Measurements from ENCODE around the gene ACTN4. TPM values are rescaled to one million over a fixed set of nuclear protein-coding genes. Genes with fewer than 3 reads are reported as not detected.
"Not testable (repeated sequence)": the region's sequence is repeated elsewhere in the genome, so short reads cannot be mapped to it uniquely, and the experiment has no call there.

ACTN4 gene
- total RNA-seq, 1 donor from 2014 or later: 744 TPM

DNA sequence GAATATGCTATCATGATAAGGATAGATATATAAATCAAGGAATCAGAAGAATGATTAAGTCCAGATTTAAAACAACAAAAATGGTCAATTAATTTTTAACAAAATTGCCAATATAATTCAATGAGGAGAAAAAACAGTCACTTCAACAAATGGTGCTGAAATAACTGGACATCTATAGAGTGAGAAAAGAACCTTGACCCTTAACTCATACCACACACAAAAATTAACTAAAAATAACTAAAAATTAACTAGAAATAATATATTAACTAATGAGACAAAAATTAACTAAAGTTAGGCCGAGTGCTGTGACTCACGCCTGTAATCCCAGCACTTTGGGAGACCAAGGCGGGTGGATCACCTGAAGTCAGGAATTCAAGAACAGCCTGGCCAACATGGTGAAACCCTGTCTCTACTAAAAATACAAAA, 116.4 kb downstream of the ACTN4 start:
- no peak for DNase-seq (ENCODE audit: low spot score)
- H3K4me3 Mint-ChIP-seq (ENCODE audit: unreplicated experiment): no peak overlapping the region
- H3K27me3 Mint-ChIP-seq (ENCODE audit: unreplicated experiment): no peaks in the 10 kb centered on the region
- H3K27ac Mint-ChIP-seq (ENCODE audit: unreplicated experiment): no peak overlapping the region
- TF ChIP-seq, protein P1, sequence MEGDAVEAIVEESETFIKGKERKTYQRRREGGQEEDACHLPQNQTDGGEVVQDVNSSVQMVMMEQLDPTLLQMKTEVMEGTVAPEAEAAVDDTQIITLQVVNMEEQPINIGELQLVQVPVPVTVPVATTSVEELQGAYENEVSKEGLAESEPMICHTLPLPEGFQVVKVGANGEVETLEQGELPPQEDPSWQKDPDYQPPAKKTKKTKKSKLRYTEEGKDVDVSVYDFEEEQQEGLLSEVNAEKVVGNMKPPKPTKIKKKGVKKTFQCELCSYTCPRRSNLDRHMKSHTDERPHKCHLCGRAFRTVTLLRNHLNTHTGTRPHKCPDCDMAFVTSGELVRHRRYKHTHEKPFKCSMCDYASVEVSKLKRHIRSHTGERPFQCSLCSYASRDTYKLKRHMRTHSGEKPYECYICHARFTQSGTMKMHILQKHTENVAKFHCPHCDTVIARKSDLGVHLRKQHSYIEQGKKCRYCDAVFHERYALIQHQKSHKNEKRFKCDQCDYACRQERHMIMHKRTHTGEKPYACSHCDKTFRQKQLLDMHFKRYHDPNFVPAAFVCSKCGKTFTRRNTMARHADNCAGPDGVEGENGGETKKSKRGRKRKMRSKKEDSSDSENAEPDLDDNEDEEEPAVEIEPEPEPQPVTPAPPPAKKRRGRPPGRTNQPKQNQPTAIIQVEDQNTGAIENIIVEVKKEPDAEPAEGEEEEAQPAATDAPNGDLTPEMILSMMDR (IDR thresholded peaks at IDR 0.05; ENCODE audit: unreplicated experiment): no peak
- H3K4me1 Mint-ChIP-seq (ENCODE audit: unreplicated experiment): no peaks in the 10 kb centered on the region
- no peaks in the 10 kb centered on the region for H3K9me3 Mint-ChIP-seq (ENCODE audit: unreplicated experiment)
- H3K36me3 Mint-ChIP-seq (ENCODE audit: low read depth, unreplicated experiment): no peaks in the 10 kb centered on the region

DNA sequence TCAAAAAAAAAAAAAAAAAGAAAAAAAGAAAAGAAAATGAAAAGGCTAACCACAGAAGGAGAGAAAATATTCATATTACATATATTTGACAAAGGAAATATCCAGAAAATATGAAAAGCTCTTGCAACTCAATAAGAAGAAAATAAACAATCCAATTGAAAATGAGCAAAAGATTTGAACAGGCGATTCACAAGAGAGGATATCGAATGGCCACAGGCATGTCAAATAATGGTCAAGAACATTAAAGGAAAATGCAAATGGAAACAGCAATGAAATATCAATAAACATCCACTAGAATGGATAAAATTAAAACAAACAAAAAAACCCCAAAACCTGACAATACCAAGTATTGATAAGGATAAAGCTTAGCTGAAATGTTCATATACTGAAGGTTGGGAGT, 117.8 kb downstream of the ACTN4 start:
- DNase-seq (ENCODE audit: low spot score): no peak
- Mint-ChIP-seq H3K9me3 (ENCODE audit: unreplicated experiment) (no peaks in the 10 kb centered on the region), H3K4me1 (ENCODE audit: unreplicated experiment) (peaks cover 3% of the 10 kb centered on the region), H3K36me3 (ENCODE audit: low read depth, unreplicated experiment) (peaks cover 4% of the 10 kb centered on the region), H3K27me3 (ENCODE audit: unreplicated experiment) (no peaks in the 10 kb centered on the region), H3K27ac (ENCODE audit: unreplicated experiment) (no peak overlapping the region), H3K4me3 (ENCODE audit: unreplicated experiment) (no peak overlapping the region)
- TF ChIP-seq, protein P1 (IDR thresholded peaks at IDR 0.05; ENCODE audit: unreplicated experiment): no peak

DNA sequence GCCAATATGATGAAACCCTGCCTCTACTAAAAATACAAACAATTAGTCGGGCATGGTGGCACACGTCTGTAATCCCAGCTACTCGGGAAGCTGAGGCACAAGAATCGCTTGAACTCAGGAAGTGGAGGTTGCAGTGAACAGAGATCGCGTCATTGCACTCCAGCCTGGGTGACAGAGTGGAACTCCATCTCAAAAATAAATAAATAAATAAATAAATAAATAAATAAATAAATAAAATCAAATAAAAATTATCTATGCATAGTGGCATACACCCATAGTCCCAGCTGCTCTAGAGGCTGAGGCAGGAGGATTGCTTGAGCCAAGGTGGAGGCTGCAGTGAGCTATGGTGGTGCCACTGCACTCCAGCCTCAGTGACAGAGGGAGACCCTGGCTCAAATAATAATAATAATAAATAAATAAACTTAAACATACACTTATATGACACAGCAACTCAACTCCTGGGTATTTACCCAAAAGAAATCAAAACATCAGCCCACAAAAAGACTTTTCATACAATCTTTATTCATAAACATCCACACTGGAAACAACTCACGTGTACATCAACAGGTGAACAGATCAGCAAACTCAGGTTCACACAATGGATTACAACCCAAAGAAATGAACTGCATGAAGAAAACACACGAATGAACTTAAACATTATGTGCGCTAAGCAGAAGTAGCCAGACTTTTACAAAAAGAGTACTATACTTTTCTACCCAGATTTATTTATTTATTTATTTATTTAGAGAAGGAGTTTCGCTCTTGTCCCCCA, 119.0 kb downstream of the ACTN4 start:
- TF ChIP-seq, protein P1 (IDR thresholded peaks at IDR 0.05; ENCODE audit: unreplicated experiment): no peak
- H3K4me1 Mint-ChIP-seq (ENCODE audit: unreplicated experiment): peaks cover 3% of the 10 kb centered on the region
- H3K27ac Mint-ChIP-seq (ENCODE audit: unreplicated experiment): no peak overlapping the region
- DNase-seq (ENCODE audit: low spot score): no peak
- H3K36me3 Mint-ChIP-seq (ENCODE audit: low read depth, unreplicated experiment): peaks cover 4% of the 10 kb centered on the region
- no peak overlapping the region for H3K4me3 Mint-ChIP-seq (ENCODE audit: unreplicated experiment)
- H3K27me3 Mint-ChIP-seq (ENCODE audit: unreplicated experiment): no peaks in the 10 kb centered on the region
- no peaks in the 10 kb centered on the region for H3K9me3 Mint-ChIP-seq (ENCODE audit: unreplicated experiment)

DNA sequence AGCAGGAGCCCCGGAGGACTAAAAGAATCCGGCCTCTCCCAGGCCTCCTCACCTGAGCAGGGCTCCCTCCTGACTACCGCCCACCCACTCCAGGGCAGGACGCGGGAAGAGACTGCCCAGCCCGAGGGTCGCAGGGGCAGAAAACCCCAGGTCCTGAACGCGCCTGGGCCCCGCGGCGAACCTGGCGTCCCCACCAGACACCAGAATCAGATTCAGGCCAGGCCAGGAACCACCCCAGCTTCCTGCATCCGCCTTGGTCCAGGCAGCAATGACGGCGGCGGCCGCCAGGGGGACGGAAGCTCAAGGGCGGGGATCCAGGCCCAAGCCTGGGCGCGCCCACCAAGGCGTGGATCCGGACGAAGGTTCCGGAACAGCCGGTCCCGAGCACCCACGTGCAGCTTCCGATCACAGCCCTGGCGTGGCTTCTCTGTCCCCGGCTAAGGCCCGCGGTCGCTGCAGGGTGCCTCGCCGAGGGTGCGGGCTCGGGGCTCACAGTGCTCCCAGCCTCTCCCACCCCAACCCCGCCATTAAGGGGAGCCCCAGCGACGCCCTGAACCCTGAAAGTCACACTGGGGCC, 122.3 kb downstream of the ACTN4 start:
- H3K9me3 Mint-ChIP-seq (ENCODE audit: unreplicated experiment): no peaks in the 10 kb centered on the region

DNA sequence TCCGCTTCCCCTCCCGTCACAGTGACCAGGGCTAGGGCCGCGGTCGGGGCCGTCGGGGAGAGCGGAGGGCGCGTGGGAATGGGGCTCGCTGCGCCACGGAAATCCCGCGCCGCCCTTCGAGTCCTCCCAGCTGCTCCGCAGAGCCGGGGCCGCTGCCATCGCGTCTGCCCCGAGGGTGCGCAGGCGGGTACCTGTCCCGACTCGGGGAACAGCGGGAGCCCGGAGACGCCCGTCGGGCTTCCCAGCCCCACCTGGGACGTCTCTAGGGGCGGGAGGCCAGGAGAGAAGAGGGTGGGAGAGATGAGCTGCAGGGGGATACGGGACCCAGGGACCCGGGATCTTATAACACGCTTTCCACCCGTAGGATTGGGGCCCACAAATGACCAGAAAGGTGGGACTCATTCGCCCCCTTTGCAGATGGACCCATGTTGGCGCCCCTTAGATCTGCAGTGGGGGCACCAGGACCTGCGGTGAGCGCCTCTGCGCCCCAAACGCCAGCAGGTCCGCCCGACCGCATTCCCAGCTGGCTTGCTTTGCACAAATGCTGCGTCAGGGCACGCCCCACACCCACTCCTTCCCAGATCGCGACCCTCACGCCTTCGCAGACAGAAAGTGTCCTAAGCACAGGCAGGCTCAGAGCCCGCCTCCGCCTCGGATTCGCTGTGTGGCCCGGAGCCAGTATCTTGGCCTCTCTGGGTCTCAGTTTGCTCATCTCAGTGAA, 122.9 kb downstream of the ACTN4 start:
- H3K27ac Mint-ChIP-seq (ENCODE audit: unreplicated experiment); H3K27me3 Mint-ChIP-seq (ENCODE audit: unreplicated experiment); DNase-seq (ENCODE audit: low spot score); H3K9me3 Mint-ChIP-seq (ENCODE audit: unreplicated experiment); H3K36me3 Mint-ChIP-seq (ENCODE audit: low read depth, unreplicated experiment); H3K4me3 Mint-ChIP-seq (ENCODE audit: unreplicated experiment): not testable (repeated sequence)
- peaks cover 10% of the 10 kb centered on the region for H3K4me1 Mint-ChIP-seq (ENCODE audit: unreplicated experiment)

More for the DNA sequence above, 122.3 kb downstream of the ACTN4 start:
- Mint-ChIP-seq H3K36me3 (ENCODE audit: low read depth, unreplicated experiment) (peaks cover 4% of the 10 kb centered on the region), H3K4me3 (ENCODE audit: unreplicated experiment) (peak overlapping the region; percentile 81), H3K27me3 (ENCODE audit: unreplicated experiment) (no peaks in the 10 kb centered on the region), H3K4me1 (ENCODE audit: unreplicated experiment) (peaks cover 10% of the 10 kb centered on the region), H3K27ac (ENCODE audit: unreplicated experiment) (peak overlapping the region; percentile 13)
- TF ChIP-seq, protein P1 (IDR thresholded peaks at IDR 0.05; ENCODE audit: unreplicated experiment): peak; percentile 91
- peak; percentile 87 for DNase-seq (ENCODE audit: low spot score)

DNA sequence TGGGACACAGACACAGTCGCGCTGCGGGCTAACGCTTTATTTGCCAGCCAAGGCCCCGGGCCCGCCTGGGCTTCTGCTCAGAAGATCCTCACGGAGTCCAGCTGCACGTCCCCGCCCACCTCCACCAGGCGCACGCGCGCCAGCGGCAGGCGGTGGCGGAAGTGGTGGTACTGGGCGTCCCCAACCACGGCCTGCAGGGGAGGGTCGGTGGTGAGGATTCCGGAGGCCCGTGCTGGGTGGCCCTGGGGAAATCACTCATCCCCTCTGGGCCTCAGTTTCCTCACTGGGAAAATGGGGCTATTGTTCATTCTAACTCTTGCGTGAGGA, 123.5 kb downstream of the ACTN4 start:
- DNase-seq (ENCODE audit: low spot score); H3K27ac Mint-ChIP-seq (ENCODE audit: unreplicated experiment); H3K27me3 Mint-ChIP-seq (ENCODE audit: unreplicated experiment); H3K9me3 Mint-ChIP-seq (ENCODE audit: unreplicated experiment); H3K4me3 Mint-ChIP-seq (ENCODE audit: unreplicated experiment); H3K36me3 Mint-ChIP-seq (ENCODE audit: low read depth, unreplicated experiment): not testable (repeated sequence)
- H3K4me1 Mint-ChIP-seq (ENCODE audit: unreplicated experiment): peaks cover 10% of the 10 kb centered on the region

DNA sequence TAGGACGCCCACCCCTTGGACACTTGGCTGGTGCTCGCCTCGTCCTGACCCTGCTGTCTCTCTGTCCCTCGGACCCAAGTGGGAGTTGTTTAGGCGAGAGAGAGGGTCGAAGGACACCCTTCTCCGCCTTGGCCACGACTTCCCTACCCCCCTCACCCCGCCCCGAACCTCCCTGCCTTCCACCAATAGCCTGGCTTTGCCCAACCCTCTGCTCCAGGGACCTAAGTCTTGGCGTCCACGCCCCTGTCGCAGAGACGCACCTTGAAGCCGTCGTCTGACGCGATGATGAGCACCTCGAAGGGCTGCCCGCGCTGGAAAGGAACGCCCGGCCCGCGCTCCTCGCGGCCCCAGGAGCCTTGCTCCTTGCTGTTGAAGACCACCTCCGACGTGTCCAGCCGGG, 124.1 kb downstream of the ACTN4 start:
- not testable (repeated sequence) for H3K27me3 Mint-ChIP-seq (ENCODE audit: unreplicated experiment); DNase-seq (ENCODE audit: low spot score); H3K9me3 Mint-ChIP-seq (ENCODE audit: unreplicated experiment); H3K27ac Mint-ChIP-seq (ENCODE audit: unreplicated experiment); H3K4me3 Mint-ChIP-seq (ENCODE audit: unreplicated experiment); H3K36me3 Mint-ChIP-seq (ENCODE audit: low read depth, unreplicated experiment)
- peaks cover 10% of the 10 kb centered on the region for H3K4me1 Mint-ChIP-seq (ENCODE audit: unreplicated experiment)

All from endothelial cell (in vitro differentiated cells).